HG03354 (cell line): ENCODE data around the gene PTPRN2.

Experiments used
- ATAC-seq: cut with Tn5 transposase; IDR thresholded peaks from one replicate; pipeline ENCODE4 v1.9.1; 2021; ENCODE audit warnings: mild to moderate bottlenecking; ENCODE audit not compliant: unreplicated experiment, poor library complexity, severe bottlenecking

Gene PTPRN2

DNA sequence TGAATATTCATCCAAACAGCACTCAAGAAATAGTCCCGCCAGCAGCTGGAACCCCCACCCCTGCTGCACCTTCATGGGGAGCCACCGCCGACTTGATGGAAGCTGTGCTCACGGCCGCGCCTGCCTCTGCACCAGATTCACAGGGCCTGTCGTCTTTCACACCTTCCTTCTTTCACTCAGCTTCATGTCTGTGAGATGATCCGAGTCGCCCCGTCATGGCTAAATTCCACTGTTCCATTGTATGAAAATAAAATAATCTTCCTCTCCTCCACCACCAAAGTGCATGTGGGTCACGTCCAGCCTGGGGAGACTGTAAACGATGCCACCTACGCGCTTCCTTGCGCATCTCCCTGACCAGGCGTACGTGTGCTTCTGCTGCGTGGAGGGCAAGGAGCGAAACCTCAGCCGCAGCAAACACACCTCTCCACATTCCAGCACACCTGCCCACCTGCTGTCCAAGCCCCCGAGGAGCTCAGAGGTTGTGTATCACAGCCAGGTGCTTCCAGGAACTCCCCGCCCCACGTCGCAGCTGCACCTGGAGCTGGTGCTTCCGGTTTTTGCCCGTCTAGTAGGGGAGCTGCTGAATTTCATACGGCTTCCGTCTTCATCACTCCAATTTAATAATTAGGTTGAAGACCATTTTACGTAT lies 137.0 kb downstream of the PTPRN2 start:
- ATAC-seq = no peak

DNA sequence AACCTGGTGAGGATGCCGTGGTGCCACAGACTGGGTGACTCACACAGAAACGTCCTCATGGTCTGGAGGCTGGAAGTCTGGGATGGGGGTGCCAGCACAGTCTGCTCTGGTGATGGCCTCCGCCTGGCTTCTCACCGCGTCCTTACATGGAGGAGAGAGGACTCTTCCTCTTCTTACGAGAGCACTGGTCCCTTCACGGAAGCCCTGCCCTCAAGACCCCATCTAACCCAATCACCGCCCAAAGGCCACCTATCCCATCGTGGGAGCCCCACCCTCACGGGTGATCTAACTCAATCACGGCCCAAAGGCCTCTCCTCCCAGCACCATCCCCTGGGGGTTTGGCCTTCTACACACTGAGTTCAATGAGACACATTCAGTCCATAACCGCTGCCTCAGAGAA lies 137.7 kb downstream of the PTPRN2 start:
- ATAC-seq = no peak

DNA sequence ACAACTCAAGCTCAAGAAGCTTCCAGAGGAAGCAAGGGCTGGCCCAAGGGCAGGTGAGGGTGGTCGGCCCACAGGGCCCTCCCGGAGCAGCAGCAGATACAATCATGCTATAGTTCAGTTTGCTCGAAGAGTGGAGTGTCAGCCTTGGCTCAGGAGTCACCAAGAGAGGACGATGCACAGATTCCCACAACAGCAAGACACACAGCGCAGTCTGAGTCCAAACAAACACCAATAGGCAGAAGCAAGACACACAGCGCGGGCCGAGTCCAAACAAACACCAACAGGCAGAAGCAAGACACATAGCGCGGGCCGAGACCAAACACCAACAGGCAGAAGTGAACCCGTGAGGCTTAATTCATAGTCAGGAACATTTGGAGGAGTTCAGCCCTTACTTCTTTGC lies 138.4 kb downstream of the PTPRN2 start:
- no peak for ATAC-seq

DNA sequence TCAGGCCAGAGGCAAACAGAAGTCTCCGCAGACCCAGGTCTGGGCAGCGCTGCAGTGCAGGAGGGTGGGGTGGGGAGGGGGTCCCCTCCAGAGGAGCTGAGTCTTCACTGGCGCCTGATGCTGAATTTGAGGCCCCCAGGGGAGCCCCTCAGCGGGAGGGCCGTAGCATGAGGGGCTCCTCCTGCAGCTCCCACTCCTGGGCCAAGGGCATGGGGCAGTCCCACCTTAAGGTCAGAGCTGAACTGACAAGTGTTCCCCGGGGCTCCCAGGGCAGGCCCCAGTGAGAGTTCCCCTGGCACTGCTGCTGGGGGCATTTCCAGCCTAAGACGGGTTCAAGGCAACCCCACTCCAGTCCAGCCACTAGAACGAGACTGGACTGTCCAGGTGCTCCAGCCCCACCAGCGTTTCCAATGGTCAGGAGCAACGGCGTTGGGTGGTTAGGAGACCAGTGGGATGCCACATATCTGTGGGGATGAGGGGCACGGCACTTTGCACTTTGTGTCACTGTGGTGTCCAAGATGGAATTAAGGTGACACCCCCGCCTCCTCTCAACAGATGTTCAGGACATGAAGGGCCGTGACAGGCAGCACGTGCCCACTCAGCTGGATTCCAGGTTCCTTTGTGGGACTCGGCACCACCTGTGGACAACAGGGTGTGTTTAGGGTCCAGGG lies 139.1 kb downstream of the PTPRN2 start:
- ATAC-seq = no peak

DNA sequence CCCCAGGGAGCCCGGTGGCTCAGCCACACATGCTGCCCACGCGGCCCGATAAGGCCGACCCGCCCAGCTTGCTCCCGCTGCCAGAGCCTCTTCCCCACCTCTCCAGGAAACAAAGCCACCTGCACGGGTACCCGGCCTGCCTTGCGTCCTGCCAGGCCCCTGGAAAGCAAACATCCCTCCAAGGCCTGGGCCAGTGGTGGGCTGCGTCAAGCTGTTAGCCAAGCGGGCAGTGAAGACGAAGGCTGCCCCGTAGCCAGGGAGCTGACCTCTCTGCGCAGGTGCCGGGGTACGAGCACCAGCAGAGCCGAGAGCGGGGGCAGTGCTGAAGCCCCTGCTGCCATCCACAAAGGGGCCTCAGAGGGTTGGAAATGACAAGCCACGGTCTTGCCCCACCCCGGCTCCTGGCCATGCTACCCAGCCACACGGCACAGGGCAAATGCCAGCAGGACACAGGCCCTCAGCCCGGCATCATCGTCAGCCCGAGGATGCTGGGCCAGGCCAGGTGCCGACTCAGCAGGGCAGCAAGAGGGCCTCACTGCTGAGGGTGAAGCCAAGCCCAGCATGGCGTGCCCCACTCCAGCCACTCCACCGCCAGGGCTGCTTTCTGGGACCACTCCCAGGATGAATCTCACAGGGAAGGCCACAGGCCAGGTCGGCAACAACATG lies 140.0 kb downstream of the PTPRN2 start:
- no peak for ATAC-seq

DNA sequence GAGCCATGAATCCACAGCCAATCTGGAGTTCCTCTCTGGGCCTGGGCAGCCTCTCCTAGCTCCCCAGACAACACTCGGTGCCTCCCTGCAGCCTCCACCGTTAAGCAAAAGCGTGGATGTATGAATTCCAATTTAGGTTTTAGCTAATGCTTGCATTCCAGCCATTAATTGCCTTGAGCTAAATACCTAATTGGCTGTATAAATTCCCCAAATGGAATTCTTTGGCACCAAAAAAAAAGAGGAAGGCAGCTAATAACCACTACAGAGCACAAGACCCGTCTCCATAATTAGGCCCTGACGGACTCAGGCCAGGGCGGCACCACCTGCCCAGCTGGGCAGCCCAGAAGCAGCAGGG lies 140.5 kb downstream of the PTPRN2 start:
- ATAC-seq = no peak

DNA sequence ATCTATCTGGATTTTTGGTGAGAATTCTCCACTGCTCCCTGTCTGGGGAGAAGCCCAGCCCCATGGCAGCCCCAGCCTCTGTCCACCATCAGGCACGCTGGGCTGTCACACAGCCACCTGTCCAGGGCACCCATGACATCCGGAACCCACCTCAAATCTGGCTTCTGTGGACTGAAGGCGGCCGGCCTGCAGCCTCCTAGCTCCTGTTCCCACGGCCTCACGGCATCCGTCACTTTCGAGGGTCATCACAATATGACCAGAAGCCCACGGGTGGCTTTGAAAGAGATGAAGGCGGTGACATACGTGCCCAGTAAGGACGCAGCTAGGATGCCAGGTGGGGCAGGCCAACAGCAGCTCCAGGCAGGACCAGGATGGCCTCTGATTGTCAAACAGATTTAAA lies 140.9 kb downstream of the PTPRN2 start:
- ATAC-seq = no peak

DNA sequence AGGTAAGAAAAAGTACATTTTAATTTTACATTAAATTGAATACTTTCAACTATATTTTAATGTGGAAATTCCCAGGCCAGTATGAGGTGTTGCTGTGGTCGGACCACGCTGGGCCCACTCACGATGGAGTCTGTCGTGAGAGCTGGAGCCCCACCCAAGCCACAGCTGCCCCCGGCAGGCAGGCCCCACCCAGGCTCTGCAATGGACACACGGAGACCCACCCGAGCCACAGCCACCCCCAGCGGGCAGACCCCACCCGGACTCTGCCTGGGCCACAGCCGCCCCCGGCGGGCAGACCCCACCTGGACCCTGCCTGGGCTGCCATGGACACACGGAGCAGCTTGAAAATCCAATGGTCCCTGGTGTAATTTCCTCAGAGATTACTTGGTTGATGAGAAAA lies 141.3 kb downstream of the PTPRN2 start:
- ATAC-seq = no peak

DNA sequence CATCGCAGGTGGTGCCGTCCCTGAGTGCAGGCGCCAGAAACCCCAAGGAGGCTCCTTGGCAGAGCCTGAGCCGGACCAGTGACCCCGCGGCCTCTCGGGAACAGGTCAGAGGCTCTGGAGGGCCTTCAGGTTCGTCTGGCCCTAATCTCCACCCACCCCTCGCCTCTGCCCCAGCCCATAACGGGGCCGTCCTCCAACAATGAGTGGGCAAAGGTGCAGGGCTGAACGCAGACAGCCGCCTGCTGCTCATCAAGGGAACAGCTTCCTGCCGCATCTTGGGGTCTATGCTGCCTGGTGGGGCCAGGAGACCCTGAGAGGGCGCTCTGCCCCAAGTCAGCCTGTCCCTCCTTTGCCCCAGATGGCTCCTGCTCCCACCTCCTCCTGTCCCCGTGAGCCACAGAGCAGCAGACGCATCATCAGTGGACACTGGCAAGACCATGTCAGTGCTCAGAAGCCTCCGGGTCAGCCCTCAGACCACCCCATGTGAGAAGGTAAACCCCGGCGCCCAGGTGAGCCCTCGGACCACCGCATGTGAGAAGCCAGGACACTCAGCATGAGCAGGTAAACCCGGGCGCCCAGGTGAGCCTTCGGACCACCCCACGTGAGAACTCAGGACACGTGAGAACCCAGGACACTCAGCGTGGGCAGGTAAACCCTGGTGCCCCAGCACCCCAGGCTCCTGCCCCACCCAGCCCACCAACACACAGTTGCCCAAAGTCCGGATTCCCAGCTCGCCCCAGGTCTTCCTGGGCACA lies 142.0 kb downstream of the PTPRN2 start:
- no peak for ATAC-seq

DNA sequence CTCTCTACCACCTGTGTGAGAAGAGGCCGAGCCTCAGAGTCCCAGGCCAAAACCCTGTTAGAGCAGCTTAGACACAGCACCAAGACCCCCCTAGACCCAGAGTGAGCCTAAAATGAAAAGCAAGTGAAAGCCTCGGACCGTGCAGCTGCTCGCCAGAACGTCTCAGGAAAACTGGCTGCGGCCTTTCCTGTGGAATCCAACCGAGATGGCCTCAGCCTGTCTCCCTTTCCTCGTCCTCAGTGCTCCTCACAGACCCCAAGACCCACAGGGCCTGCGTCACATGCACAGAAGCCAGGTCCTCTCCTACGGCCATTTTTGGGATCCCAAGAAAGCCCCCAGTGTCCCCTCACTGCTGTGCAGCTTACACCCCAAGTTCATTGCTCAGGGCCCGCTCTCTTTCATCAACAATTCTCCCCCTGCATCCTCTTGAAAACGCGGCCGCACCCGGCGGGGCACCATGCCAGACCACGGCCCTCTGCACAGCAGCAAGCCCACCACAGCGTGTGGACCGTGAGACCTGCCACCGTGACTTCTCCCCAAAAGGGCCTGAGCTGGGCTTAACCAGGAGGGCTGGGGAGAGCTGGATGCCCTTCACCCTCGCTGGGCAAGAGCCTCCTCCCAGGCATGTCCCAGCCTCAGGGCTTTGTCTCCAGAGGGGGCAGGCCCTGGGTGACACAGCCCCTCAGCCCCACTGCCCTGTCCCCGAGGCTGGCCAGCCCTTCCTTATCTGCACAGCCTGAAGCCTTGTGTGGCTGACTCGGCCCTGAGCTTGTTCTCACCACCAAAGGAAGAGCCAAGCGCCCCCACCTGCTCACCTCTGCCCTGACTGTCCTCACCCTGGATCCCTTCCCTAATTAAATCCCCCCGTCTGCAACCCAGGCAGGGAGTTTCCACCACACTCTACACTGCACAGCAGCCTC lies 142.9 kb downstream of the PTPRN2 start:
- ATAC-seq = no peak

DNA sequence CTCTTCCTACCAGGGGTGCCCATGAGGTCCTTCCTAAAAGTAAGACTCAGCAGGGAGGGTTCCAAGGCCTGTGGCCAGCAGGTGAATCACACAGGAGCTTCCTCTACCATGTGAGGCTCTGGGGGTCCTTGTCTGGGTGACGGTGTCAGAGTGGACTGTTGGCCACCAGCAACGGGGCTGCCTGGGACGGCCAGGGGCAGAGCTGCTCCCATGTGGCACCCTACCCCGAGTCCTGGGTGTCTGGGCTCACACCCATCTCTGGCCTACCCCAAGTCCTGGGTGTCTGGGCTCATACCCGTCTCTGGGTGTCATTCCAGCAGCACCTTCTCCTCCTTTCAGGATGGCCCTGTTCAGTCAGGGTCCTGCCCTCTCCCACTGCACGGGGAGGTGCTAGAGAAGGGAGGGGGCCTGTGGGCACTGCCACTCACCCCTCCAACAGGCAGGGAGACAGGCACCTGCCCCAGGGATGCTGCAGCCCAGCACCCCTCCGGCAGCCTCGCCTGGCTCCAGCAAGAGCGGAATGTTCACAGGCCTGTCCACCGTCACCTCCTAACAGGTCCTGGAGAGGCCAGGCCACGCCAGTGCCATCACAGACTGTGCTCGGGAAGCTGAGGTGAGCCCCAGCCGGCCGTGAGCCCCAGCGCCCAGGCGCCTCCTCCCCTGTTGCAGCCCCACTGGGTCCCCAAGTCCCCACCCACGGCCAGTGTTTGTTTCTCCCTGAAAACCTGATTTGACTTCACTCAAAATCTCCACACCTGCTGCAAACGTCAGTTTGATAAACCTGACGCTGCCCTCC lies 143.7 kb downstream of the PTPRN2 start:
- ATAC-seq = no peak

DNA sequence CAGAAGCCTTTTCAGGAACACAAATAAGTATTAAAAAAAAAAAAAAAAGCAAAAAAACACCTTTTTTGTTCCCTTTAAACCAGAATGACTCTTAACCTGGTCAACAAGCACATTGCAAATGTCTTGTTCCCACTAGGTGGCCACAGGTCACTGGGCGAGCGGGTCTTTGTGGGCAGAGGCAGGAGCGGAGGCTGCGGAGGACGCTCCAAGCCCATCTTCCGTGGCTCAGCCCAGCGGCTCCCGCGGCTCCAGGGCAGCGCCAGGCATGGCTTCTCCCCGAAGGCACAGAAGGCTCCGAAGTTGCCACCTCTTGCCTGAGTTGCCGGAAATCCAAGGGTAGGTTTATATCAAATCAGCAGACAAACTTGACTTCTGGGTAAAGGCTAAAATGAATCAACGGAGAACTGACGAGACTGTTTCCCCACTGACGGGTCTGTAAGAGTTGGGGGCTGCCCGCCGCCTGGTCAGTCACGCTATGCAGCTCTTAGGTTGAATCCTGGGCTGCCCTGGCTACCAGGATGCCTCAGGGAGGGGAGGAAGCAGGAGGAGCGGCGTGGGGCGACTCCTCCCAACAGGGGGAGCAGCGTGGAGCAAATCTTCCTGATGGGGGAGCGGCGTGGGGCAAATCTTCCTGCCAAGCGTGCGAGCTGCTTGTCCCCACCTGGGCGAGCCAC lies 144.5 kb downstream of the PTPRN2 start:
- ATAC-seq = no peak

DNA sequence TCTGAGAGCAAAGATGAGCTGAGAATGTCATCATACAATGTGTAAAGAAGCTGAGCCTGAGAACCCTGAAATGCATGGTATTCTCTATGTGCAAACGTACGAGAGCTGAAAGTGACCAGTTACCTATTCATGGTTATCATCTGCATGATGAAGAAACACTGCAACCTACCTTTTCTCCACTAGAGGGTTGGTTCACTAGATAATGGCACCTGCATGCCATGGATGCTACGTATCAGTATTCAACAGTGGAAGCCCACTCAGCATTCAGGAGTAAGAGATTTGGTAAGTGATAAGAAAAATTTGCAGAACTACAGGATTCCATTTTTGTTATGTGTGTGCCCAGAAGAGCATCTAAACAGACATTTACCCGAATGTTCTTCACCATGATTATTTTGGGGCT lies 145.4 kb downstream of the PTPRN2 start:
- no peak for ATAC-seq

DNA sequence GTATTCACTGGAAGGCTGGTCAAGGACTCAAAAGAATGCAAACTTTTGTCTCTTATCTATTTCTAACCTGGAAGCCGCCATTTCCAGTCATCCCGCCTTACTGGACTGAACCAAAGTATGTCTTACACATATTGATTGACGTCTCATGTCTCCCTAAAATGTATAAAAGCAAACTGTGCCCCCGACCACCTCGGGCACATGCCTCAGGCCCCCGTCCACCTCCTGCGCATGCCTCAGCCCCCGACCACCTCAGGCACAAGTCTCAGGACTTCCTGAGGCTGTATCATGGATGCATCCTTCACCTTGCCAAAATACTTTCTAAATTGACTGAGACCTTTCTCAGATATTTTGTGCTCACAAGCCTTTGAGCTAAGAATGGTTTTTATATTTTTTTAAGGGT lies 148.6 kb downstream of the PTPRN2 start:
- ATAC-seq = no peak

DNA sequence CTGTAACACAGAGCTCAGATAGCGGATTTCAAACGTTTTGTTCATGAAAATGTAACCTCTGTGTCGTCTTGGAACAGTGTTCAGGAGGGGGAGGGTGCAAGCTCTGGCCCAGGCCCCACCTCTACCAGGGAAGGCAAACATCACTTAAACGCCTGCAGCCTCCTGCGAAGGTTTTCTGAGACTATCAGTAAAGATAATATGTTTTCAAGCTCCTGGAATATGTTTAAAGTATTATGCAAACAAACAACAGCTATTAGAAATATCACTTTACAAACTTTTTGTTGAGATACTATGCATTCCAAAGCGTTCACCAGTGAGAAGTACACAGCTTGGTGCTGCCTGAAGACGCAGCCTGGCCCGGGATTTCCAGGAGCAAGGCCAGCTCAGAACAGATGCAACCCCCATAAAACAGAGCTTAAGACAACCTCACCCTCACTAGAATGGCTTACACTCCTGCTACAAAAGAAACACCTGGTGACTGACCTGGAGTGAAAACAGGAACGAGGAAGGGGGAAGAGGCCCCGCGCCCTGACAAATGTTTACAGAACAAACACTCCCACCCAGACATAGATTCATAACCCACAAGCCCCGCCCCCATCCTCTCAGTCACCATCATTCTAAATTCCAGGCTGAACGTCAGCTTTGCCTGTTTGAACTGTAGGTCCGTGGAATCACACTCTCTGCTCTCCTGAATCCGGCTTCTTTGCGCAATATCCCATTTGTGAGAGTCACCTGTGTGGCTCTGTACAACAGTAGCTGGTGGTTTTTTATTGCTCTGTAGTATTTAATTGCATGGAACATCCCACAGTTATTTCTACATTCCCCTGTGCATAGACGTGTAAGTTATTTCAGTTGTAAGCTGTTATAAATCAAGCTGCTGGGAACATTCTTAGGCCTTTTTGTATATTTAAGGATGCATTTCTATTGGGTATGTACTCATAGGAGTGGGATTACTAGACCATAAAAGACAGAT lies 155.0 kb downstream of the PTPRN2 start:
- no peak for ATAC-seq

DNA sequence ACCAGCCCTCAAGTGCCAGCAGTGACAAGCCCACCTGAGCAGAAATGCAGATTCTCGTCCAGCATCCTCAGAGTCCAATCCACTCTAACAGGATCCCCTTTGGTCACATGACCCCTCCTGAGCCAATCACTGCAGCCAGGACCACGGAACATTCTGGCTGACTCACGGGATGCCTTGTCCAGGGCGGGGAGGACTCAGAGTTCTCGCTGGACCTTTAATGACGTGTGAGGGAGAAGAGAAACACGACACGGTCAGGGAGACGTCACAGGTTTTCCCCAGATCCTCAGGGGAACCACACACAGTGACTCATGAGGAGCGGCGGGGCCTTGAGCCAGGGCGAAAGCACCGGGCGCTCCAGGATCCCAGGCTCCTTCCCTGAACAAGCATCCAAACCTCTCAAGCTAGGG lies 155.7 kb downstream of the PTPRN2 start:
- ATAC-seq = no peak
